Fibroblast of lung (primary cell): ENCODE results near the gene ICOSLG. TPM values are rescaled to one million over a fixed set of nuclear protein-coding genes. Genes with fewer than 3 reads are reported as not detected.

Source experiments
- DNase-seq, 2 donors: peaks; one replicate each; pipeline versions ENCODE4 v3.0.0 to v3.0.0-alpha.2; 2010; ENCODE audit warnings: low read depth in 2 of 2
- H2AFZ ChIP-seq: 2 replicates; pipeline ENCODE4 v1.5.1; 2012; ENCODE audit warnings: low read length, control low read depth, inconsistent platforms
- H3K27ac ChIP-seq: 2 replicates; pipeline ENCODE4 v1.5.1; 2011; ENCODE audit warnings: low read length, control low read depth; ENCODE audit not compliant: insufficient read depth
- H3K27me3 ChIP-seq: 2 replicates; pipeline ENCODE4 v1.5.1; 2011; ENCODE audit warnings: mild to moderate bottlenecking, low read length; ENCODE audit not compliant: control insufficient read depth, insufficient read depth
- H3K36me3 ChIP-seq: 2 replicates; pipeline ENCODE4 v1.5.1; 2011; ENCODE audit warnings: low read length; ENCODE audit not compliant: control insufficient read depth, insufficient read depth
- H3K4me1 ChIP-seq: 2 replicates; pipeline ENCODE4 v1.5.1; 2011; ENCODE audit warnings: low read length; ENCODE audit not compliant: control insufficient read depth, insufficient read depth; ENCODE audit errors: extremely low read depth
- H3K4me2 ChIP-seq: 2 replicates; pipeline ENCODE4 v1.5.1; 2011; ENCODE audit warnings: low read length, control low read depth; ENCODE audit not compliant: insufficient read depth; ENCODE audit errors: extremely low read depth
- H3K4me3 ChIP-seq, 4 experiments: fragments of 200-600 bp in 1 of 4; sonication (generic) in 1 of 4; replicated peaks in 1 of 4; 2 replicates each; pipeline ENCODE4 v1.5.1; 2011 to 2016; ENCODE audit warnings: low read length in 4 of 4, low read depth in 3 of 4, mild to moderate bottlenecking in 3 of 4, control low read depth in 2 of 4, inconsistent platforms in 1 of 4, mixed read lengths in 1 of 4; ENCODE audit not compliant: insufficient read depth in 1 of 4; ENCODE audit errors: control extremely low read depth in 1 of 4
- H3K79me2 ChIP-seq: 2 replicates; pipeline ENCODE4 v1.5.1; 2012; ENCODE audit warnings: mild to moderate bottlenecking, low read length, inconsistent platforms; ENCODE audit not compliant: control insufficient read depth, insufficient read depth
- H3K9ac ChIP-seq: 2 replicates; pipeline ENCODE4 v1.5.1; 2011; ENCODE audit warnings: mild to moderate bottlenecking, low read length, control low read depth; ENCODE audit not compliant: insufficient read depth
- H3K9me3 ChIP-seq: 2 replicates; pipeline ENCODE4 v1.5.1; 2012; ENCODE audit warnings: low read depth, low read length; ENCODE audit not compliant: control insufficient read depth, insufficient read depth
- H4K20me1 ChIP-seq: 2 replicates; pipeline ENCODE4 v1.5.1; 2011; ENCODE audit warnings: low read length; ENCODE audit not compliant: control insufficient read depth, insufficient read depth; ENCODE audit errors: extremely low read depth
- CTCF ChIP-seq, 2 donors: IDR thresholded peaks in 1 of 2; conservative IDR thresholded peaks in 1 of 2; 1 replicate in 1 of 2; 2 replicates in 1 of 2; pipeline ENCODE4 v1.5.1; 2011 to 2012; ENCODE audit warnings: low read length in 2 of 2, control low read depth in 1 of 2, inconsistent platforms in 1 of 2, low read depth in 1 of 2, mild to moderate bottlenecking in 1 of 2
- EZH2 ChIP-seq: IDR thresholded peaks from 2 replicates; pipeline ENCODE4 v1.5.1; 2012; ENCODE audit warnings: low read length, control low read depth, mild to moderate bottlenecking; ENCODE audit errors: missing control alignments
- polyA plus RNA-seq, 2 donors: library from polyadenylated mRNA; depleted of rRNA in 1 of 2; stranded (reverse) in 1 of 2; unstranded in 1 of 2; fragments of >200 nt; gene quantifications; 2 replicates each; pipeline ENCODE4 v1.2.1, GENCODE V29; 2011 to 2012; ENCODE audit warnings: missing spikeins in 1 of 2
- total RNA-seq: library from RNA; depleted of rRNA; stranded (reverse); fragments of >200 nt; gene quantifications from 2 replicates; pipeline ENCODE4 v1.2.1, GENCODE V29; 2014

ICOSLG gene
- total and polyA plus RNA-seq, 2 donors (not counting 1 experiment from before 2014, with no cell fraction given), result under 0.01 TPM; not detected in 1

GRCh38 chr21:44262338-44263056 lies 21.8 kb upstream of the ICOSLG start:
- no peaks in the 10 kb centered on the region for H3K4me1 ChIP-seq
- no peak overlapping the region for H3K4me3 ChIP-seq
- no peaks in the 10 kb centered on the region for H3K9me3 ChIP-seq
- no peaks in the 10 kb centered on the region for H3K79me2 ChIP-seq
- TF ChIP-seq CTCF (conservative IDR thresholded peaks at IDR 0.05 in 1 of 2, IDR thresholded peaks at IDR 0.05 in 1 of 2; ENCODE audit: low read depth in 1 of 2, low read length in 2 of 2), result no peak
- TF ChIP-seq EZH2, result no peak
- no peak overlapping the region for H3K4me2 ChIP-seq
- H3K36me3 ChIP-seq, result no peaks in the 10 kb centered on the region
- peaks cover 2% of the 10 kb centered on the region for H3K27me3 ChIP-seq
- no peak for DNase-seq
- H2AFZ ChIP-seq, result no peak overlapping the region
- no peak overlapping the region for H3K9ac ChIP-seq
- H4K20me1 ChIP-seq, result no peaks in the 10 kb centered on the region
- no peak overlapping the region for H3K27ac ChIP-seq

GRCh38 chr21:44261675-44262295 lies 21.0 kb upstream of the ICOSLG start, which contains the start of gene DNMT3L:
Gene DNMT3L, minus strand, starts transcription at chr21:44261897. Its CDS starts 638 bp downstream, at chr21:44261259.
- Histone ChIP-seq H3K36me3 (no peaks in the 10 kb centered on the region), H3K79me2 (no peaks in the 10 kb centered on the region), H3K27me3 (peaks cover 2% of the 10 kb centered on the region), H3K9me3 (no peaks in the 10 kb centered on the region), H3K9ac (no peak within 1 kb of the TSS), H3K4me2 (no peak within 1 kb of the TSS), H2AFZ (no peak within 1 kb of the TSS), H3K27ac (no peak within 1 kb of the TSS), H3K4me3 (no peak within 1 kb of the TSS), H3K4me1 (no peaks in the 10 kb centered on the region), H4K20me1 (no peaks in the 10 kb centered on the region)
- no peak for DNase-seq
- no peak for TF ChIP-seq EZH2
- no peak for TF ChIP-seq CTCF (conservative IDR thresholded peaks at IDR 0.05 in 1 of 2, IDR thresholded peaks at IDR 0.05 in 1 of 2; ENCODE audit: low read depth in 1 of 2, low read length in 2 of 2)

- TF ChIP-seq EZH2 (no peak), CTCF (conservative IDR thresholded peaks at IDR 0.05 in 1 of 2, IDR thresholded peaks at IDR 0.05 in 1 of 2; ENCODE audit: low read depth in 1 of 2, low read length in 2 of 2) (no peak)
Observed at GRCh38 chr21:44260791-44261631, 20.3 kb upstream of the ICOSLG start.

More at GRCh38 chr21:44260791-44261631, 20.3 kb upstream of the ICOSLG start:
- no peak overlapping the region for H3K9ac ChIP-seq
- no peak overlapping the region for H3K4me3 ChIP-seq
- no peaks in the 10 kb centered on the region for H3K9me3 ChIP-seq
- H3K36me3 ChIP-seq, result no peaks in the 10 kb centered on the region
- no peak for DNase-seq
- no peaks in the 10 kb centered on the region for H3K79me2 ChIP-seq
- H2AFZ ChIP-seq, result no peak overlapping the region
- H3K4me1 ChIP-seq, result no peaks in the 10 kb centered on the region
- no peak overlapping the region for H3K27ac ChIP-seq
- no peaks in the 10 kb centered on the region for H4K20me1 ChIP-seq
- peaks cover 2% of the 10 kb centered on the region for H3K27me3 ChIP-seq
- no peak overlapping the region for H3K4me2 ChIP-seq
